Nephron (organoid): ENCODE data around the gene MRPL49.

Experiments
- H3K27ac Mint-ChIP-seq, 3 experiments: 2 replicates each; pipeline ENCODE4 v1.8.0; 2020; ENCODE audit warnings: mixed read lengths in 3 of 3, mild to moderate bottlenecking in 2 of 3, moderate library complexity in 1 of 3
- H3K27me3 Mint-ChIP-seq: 2 replicates; pipeline ENCODE4 v1.8.0; 2021; ENCODE audit warnings: low read depth, mild to moderate bottlenecking, moderate library complexity, mixed read lengths
- H3K36me3 Mint-ChIP-seq: 2 replicates; pipeline ENCODE4 v1.8.0; 2020; ENCODE audit warnings: low read depth, mixed read lengths
- H3K4me1 Mint-ChIP-seq: 2 replicates; pipeline ENCODE4 v1.8.0; 2020; ENCODE audit warnings: mixed read lengths
- H3K4me3 Mint-ChIP-seq, 3 experiments: 2 replicates each; pipeline ENCODE4 v1.8.0; 2020; ENCODE audit warnings: mild to moderate bottlenecking in 3 of 3, mixed read lengths in 3 of 3, moderate library complexity in 2 of 3
- H3K9me3 Mint-ChIP-seq: 2 replicates; pipeline ENCODE4 v1.8.0; 2020; ENCODE audit warnings: mixed read lengths
- TF ChIP-seq, protein P1 (sequence below), 3 experiments: fragments of 200-600 bp; sonication (generic); IDR thresholded peaks; one replicate each; pipeline ENCODE4 v1.5.0; 2021; ENCODE audit warnings: antibody characterized with exemption in 3 of 3; ENCODE audit not compliant: unreplicated experiment in 3 of 3

The MRPL49 gene

DNA sequence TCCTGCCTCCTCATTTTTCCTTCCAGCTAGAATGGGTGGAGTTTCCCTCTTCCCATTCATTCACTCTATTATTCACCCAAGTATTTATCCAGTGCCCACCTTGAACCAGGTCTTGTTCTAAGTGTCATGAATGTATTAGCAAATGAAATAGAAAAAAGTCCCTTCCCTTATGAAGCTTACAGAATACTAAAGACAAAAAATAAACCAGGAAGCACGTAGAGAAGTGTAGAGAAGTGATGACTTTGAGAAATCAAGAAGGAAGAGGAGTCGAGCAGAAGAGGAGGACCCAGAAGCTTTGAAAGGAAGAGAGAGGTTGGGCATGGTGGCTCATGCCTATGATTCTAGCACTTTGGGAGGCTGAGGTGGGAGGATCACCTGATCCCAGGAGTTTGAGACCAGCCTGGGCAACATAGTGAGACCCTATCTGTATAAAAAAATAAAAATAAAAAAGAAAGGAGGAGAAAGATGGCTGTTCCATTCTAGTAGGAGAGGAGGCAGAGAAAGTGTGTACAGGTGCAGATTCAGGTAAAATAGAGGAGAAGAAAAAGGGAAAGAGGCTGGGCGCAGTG is 29.3 kb downstream of the MRPL49 start:
- Mint-ChIP-seq H3K36me3 (no peaks in the 10 kb centered on the region), H3K27ac (peak overlapping the region in 2 of 3 experiments; percentile 23 to 83), H3K4me3 (no peak overlapping the region), H3K4me1 (peaks cover 19% of the 10 kb centered on the region), H3K27me3 (peaks cover 11% of the 10 kb centered on the region), H3K9me3 (no peaks in the 10 kb centered on the region)
- TF ChIP-seq, protein P1, sequence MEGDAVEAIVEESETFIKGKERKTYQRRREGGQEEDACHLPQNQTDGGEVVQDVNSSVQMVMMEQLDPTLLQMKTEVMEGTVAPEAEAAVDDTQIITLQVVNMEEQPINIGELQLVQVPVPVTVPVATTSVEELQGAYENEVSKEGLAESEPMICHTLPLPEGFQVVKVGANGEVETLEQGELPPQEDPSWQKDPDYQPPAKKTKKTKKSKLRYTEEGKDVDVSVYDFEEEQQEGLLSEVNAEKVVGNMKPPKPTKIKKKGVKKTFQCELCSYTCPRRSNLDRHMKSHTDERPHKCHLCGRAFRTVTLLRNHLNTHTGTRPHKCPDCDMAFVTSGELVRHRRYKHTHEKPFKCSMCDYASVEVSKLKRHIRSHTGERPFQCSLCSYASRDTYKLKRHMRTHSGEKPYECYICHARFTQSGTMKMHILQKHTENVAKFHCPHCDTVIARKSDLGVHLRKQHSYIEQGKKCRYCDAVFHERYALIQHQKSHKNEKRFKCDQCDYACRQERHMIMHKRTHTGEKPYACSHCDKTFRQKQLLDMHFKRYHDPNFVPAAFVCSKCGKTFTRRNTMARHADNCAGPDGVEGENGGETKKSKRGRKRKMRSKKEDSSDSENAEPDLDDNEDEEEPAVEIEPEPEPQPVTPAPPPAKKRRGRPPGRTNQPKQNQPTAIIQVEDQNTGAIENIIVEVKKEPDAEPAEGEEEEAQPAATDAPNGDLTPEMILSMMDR (IDR thresholded peaks at IDR 0.05; ENCODE audit: unreplicated experiment in 3 of 3): no peak

DNA sequence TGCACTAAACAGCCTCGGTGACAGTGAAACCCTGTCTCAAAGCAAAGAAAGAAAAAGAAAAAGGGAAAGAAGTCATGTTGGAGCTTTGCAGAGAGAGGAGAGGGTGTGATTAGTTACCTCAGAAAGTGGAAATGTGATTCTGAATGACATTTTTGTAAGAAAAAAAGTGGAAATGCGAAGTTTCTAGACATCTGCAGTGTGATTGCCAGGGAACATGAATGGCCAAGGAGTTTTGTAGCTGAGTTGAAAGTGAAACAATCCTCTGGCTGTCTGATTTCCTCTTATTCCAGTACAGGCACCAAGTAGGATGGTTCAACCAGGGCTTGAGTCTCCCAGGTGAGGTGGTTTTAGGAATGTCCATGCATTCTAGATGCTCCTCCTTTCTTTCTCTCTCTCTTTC is 30.0 kb downstream of the MRPL49 start:
- TF ChIP-seq, protein P1 (IDR thresholded peaks at IDR 0.05; ENCODE audit: unreplicated experiment in 3 of 3): no peak
- Mint-ChIP-seq H3K4me1 (peaks cover 19% of the 10 kb centered on the region), H3K27ac (no peak overlapping the region), H3K9me3 (no peaks in the 10 kb centered on the region), H3K27me3 (peaks cover 11% of the 10 kb centered on the region), H3K4me3 (no peak overlapping the region), H3K36me3 (no peaks in the 10 kb centered on the region)

DNA sequence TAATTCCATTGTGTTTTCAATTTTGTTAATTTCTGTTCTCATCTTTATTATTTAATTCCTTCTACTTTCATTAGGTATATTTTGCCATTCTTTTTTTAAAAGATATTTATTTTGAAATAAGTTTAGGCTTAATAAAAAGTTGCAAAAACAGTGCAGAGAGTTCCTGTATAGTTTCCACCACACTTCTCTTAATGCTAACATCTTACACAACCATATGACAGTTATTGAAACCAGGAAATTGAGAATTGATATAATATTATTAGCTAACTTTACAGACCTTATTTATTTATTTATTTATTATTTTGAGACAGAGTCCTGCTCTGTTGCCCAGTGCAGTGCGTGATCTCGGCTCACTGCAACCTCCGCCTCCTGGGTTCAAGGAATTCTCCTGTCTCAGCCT is 34.1 kb downstream of the MRPL49 start:
- H3K4me1 Mint-ChIP-seq: peaks cover 2% of the 10 kb centered on the region
- peaks cover 5% of the 10 kb centered on the region for H3K27me3 Mint-ChIP-seq
- H3K36me3 Mint-ChIP-seq: no peaks in the 10 kb centered on the region
- H3K9me3 Mint-ChIP-seq: no peaks in the 10 kb centered on the region
- TF ChIP-seq, protein P1 (IDR thresholded peaks at IDR 0.05; ENCODE audit: unreplicated experiment in 3 of 3): no peak
- H3K27ac Mint-ChIP-seq: no peak overlapping the region
- no peak overlapping the region for H3K4me3 Mint-ChIP-seq

DNA sequence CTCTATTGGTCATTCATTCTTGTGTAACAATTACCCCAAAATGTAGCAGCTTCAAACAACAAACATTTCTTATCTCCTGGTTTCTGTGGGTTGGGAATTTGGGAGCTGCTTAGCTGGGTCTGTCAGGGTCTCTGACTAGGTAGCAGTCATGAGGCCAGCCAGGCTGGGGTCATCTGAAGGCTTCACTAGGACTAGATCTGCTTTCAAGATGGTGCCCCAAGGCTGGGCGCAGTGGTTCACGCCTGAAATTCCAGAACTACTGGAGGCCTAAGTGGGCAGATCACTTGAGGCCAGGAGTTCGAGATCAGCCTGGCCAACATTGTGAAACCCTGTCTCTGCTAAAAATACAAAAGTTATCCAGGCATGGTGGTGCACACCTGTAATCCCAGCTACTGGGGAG is 34.8 kb downstream of the MRPL49 start:
- no peaks in the 10 kb centered on the region for H3K36me3 Mint-ChIP-seq
- no peak overlapping the region for H3K4me3 Mint-ChIP-seq
- peaks cover 5% of the 10 kb centered on the region for H3K27me3 Mint-ChIP-seq
- no peak overlapping the region for H3K27ac Mint-ChIP-seq
- H3K9me3 Mint-ChIP-seq: no peaks in the 10 kb centered on the region
- no peaks in the 10 kb centered on the region for H3K4me1 Mint-ChIP-seq
- TF ChIP-seq, protein P1 (IDR thresholded peaks at IDR 0.05; ENCODE audit: unreplicated experiment in 3 of 3): no peak

DNA sequence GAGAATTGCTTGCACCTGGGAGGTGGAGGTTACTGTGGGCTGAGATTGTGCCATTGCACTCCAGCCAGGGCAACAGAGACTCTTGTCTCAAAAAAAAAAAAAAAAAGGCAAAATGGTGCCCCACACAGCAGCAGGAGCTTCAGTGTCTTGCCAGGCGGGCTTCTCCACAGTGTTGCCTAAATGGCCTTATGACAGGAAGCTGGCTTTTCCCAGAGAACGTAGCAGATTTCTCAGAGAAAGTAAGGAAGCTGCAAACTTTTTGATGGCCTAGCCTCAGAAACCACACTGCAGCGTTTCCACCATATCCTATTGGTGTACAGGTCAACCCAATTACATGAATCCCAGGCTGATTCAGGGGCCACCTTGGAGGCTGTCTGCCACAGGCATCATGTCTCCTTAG is 35.2 kb downstream of the MRPL49 start:
- H3K27me3 Mint-ChIP-seq: peaks cover 5% of the 10 kb centered on the region
- H3K4me3 Mint-ChIP-seq: no peak overlapping the region
- no peak overlapping the region for H3K27ac Mint-ChIP-seq
- no peaks in the 10 kb centered on the region for H3K36me3 Mint-ChIP-seq
- no peaks in the 10 kb centered on the region for H3K9me3 Mint-ChIP-seq
- H3K4me1 Mint-ChIP-seq: no peaks in the 10 kb centered on the region
- TF ChIP-seq, protein P1 (IDR thresholded peaks at IDR 0.05; ENCODE audit: unreplicated experiment in 3 of 3): no peak

DNA sequence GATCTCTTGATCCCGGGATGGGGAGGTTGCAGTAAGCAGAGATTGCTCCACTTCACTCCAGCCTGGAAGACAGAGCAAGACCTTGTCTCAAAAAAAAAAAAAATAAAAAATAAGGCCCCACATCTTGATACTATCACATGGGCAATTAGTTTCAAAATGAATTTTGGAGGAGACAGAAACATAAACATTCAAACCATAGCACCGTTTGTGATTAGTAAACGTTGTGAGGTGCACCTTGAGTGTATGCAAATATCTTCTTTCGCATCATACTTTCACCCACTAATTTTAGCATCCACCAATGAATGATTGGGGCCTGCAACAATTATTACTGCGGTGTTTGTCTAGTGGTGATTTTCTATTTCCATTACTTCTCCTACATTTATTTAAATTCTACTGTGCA is 36.9 kb downstream of the MRPL49 start:
- no peaks in the 10 kb centered on the region for H3K4me1 Mint-ChIP-seq
- no peak overlapping the region for H3K27ac Mint-ChIP-seq
- no peaks in the 10 kb centered on the region for H3K27me3 Mint-ChIP-seq
- TF ChIP-seq, protein P1 (IDR thresholded peaks at IDR 0.05; ENCODE audit: unreplicated experiment in 3 of 3): no peak
- no peak overlapping the region for H3K4me3 Mint-ChIP-seq
- H3K9me3 Mint-ChIP-seq: no peaks in the 10 kb centered on the region
- no peaks in the 10 kb centered on the region for H3K36me3 Mint-ChIP-seq
